ENCODE measurements around the gene EXTL2. TPM values are rescaled to one million over a fixed set of nuclear protein-coding genes. Genes with fewer than 3 reads are reported as not detected.
"Not testable (repeated sequence)": the region's sequence is repeated elsewhere in the genome, so short reads cannot be mapped to it uniquely, and the experiment has no call there.

The EXTL2 gene
- polyA plus RNA-seq, 1 donor from 2014 or later = 2.6 TPM

DNA sequence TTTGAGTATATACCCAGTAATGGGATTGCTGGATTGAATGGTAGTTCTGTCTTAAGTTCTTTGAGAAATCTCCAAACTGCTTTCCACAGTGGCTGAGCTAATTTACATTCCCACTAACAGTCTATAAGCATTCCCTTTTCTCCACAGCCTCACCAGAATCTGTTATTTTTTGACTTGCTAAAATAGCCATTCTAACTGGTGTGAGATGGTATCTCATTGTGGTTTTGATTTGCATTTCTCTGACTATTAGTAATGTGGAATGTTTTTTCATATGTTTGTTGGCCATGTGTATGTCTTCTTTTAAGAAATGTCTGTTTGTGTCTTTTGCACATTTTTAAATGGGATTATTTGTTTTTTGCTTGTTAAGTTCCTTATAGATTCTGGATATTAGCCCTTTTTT is 39.5 kb downstream of the EXTL2 start:
- not testable (repeated sequence) for H3K27ac Mint-ChIP-seq, H3K9me3 Mint-ChIP-seq, H3K4me1 Mint-ChIP-seq, H3K36me3 Mint-ChIP-seq
- peaks cover 10% of the 10 kb centered on the region for H3K27me3 Mint-ChIP-seq
- H3K4me3 Mint-ChIP-seq = peak overlapping the region in 1 of 4 donors; percentile 20

DNA sequence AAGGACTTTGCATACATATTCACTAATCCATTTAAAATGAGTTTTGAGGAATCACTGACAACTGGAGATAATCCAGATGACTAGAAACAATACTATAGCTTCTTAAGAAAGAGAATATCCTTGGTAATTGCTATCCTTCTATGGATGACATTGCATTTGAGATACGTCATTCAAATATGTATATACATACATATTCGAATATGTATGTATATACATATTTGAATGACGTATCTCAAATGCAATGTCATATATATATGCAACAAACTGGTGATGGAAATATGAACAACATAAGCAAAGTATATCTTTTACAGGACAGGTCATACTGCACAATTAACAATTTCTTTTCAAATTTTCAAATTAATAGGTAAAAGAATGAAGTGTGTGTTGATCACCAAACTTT is 41.7 kb downstream of the EXTL2 start:
- no peaks in the 10 kb centered on the region for H3K9me3 Mint-ChIP-seq
- no peak overlapping the region for H3K27ac Mint-ChIP-seq
- H3K27me3 Mint-ChIP-seq = peaks cover 18% of the 10 kb centered on the region
- no peaks in the 10 kb centered on the region for H3K36me3 Mint-ChIP-seq
- no peak overlapping the region for H3K4me3 Mint-ChIP-seq
- H3K4me1 Mint-ChIP-seq = peaks cover 0 to 2% (median 1%) of the 10 kb centered on the region in 3 donors

DNA sequence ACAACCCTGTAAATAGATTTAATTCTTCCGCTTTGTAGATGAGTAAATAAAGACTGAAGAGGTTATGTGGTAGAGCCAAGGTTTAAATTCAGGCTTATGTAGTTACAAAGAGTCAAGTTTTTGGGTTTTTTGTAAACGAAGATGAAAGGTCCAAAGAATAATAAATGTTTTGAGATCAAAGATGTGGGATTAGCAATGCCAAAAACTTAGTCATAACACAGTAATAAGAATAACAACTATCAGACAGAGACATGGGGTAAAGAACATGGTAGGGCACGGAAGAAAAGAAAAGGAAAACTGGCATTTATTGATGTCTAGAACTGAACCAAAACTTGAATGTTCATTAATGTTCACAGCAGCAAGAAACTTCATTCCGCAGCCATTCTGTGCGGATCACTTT is 42.9 kb downstream of the EXTL2 start:
- Mint-ChIP-seq H3K9me3 (no peaks in the 10 kb centered on the region), H3K4me1 (peaks cover 0 to 2% (median 1%) of the 10 kb centered on the region in 3 donors), H3K36me3 (no peaks in the 10 kb centered on the region), H3K4me3 (no peak overlapping the region), H3K27me3 (peaks cover 18% of the 10 kb centered on the region), H3K27ac (no peak overlapping the region)

DNA sequence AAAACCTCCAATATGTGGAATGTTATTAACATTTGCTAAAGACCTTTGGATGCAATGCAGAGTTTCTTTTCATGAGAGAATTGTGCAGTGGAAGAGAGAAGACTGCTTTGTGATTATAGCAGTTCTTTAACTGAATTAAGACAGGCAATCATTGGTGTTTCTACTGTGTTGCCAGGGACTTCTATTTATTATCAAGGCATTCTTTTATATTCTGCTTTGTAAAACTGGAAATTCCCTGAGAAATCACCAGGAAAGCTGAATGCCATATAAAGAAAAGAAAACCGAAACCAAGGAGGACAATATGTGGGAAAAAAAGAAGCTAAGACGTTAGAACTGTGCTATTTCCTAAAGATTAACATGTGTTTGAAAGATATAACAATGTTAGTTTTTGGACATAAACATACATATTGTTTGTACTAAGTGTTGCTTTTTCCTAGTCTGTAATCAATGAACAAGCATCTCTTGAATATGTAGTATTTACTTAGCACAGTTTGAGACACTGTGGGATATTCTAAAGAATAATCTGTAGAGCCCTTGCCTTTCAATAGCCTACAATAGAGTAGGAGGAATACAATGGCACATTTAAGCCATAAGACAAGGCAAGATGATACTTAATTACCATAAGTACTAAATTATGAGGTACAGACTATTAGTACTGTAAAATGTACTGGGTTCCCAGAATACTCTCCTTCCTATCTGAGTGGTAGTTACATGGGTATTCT is 47.1 kb downstream of the EXTL2 start:
- Mint-ChIP-seq H3K4me1 (no peaks in the 10 kb centered on the region), H3K27ac (peak overlapping the region in 1 of 3 donors; percentile 32), H3K4me3 (no peak overlapping the region), H3K9me3 (peaks cover 0 to 2% (median 1%) of the 10 kb centered on the region in 3 donors), H3K36me3 (no peaks in the 10 kb centered on the region), H3K27me3 (peaks cover 27% of the 10 kb centered on the region)

DNA sequence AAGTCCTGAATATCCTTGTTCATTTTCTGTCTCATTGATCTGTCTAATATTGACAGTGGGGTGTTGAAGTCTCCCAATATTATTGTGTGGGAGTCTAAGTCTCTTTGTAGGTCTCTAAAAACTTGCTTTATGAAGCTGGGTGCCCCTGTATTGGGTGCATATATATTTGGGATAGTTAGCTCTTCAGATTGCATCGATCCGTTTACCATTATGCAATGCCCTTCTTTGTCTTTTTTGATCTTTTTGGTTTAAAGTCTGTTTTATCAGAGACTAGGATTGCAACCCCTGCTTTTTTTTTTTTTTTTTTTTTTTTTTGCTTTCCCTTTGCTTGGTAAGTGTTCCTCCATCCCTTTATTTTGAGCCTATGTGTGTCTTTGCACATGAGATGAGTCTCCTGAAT is 51.5 kb downstream of the EXTL2 start:
- not testable (repeated sequence) for H3K36me3 Mint-ChIP-seq, H3K9me3 Mint-ChIP-seq, H3K4me3 Mint-ChIP-seq, H3K4me1 Mint-ChIP-seq
- Mint-ChIP-seq H3K27ac (peak overlapping the region in 1 of 3 donors; percentile 17), H3K27me3 (peaks cover 15% of the 10 kb centered on the region)

DNA sequence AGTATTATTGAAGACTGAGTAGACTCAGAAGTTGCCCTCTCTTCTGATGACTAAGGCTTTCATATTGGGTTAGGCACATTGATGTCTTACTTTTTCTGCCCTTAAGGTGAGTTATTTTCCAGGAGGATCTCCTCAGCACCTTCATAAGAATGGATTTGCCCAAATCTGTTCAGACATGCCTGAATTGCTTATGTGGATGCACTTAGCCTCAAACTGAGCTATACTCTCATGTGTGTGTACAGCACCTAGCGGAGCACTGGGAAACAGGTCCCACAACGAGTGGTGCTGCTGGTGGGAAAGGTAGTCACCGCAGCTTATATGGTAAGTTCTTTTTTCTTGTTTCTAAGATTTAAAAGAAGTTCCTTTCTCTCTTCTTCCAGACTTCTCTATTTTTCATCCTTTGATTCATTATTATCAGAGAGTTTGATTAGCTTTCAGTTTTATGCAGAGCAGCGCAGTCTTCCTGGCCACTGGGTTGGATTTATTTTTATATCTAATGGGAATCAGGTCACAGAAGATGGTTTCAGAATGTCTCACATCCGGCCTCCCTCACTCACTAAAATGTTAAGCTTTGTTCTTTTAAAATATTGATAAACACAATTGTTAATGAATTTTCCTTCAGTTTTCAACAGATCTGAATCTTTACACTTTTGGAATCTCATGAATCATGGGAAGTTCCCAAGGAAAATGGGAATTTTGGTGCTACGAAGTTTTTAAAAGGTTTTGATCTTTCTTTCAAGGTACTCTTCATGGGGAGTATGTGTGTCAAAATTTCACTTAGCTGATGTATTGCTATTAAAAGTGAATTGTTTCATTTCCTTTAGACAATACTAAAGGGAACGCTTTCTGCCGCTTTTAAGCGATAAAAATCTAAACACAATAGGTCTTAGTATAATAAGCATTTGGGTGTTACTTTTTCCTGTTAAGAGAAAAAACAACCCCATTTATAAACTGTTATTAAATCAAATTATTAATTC is 58.5 kb downstream of the EXTL2 start:
- Mint-ChIP-seq H3K9me3 (peaks cover 0 to 3% (median under 1%) of the 10 kb centered on the region in 3 donors), H3K36me3 (no peaks in the 10 kb centered on the region), H3K27me3 (peaks cover 8% of the 10 kb centered on the region), H3K4me1 (peaks cover 0 to 5% (median 0%) of the 10 kb centered on the region in 3 donors), H3K27ac (no peak overlapping the region), H3K4me3 (no peak overlapping the region)

DNA sequence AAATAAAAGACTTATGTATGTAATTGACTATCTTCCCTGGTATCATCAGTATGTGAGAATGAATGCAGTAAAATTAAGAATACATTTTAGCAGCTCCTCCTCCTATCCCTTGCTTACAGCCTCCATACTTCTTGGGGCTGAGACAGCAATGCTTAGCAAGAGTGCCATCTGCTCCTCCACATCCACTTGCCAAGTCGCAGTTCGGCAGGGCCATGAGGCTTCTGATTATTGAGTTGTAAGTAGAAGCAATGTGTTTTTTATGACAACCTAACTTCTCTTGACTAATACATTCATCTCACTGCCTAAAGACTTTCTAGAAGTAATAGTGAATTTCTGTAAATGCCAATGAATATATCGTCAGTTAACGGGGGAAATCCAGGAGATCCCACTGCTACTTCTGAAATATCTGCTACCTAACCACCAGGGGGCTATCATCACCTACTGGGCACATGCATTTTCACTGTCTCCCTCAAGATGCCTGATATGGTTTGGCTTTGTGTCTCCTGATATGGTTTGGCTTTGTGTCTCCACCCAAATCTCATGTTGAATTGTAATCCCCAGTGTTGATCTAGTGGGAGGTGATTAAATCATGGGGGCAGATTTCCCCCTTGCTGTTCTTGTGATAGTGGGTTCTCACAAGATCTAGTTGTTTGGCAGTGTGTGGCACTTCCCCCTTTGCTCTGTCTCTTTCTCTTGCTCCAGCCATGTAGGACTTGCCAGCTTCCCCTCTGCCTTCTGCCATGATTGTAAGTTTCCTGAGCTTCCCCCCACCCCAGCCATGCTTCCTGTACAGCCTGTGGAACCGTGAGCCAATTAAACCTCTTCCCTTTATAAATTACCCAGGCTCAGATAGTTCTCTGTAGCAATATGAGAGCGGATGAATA is 59.6 kb downstream of the EXTL2 start:
- no peak overlapping the region for H3K27ac Mint-ChIP-seq

DNA sequence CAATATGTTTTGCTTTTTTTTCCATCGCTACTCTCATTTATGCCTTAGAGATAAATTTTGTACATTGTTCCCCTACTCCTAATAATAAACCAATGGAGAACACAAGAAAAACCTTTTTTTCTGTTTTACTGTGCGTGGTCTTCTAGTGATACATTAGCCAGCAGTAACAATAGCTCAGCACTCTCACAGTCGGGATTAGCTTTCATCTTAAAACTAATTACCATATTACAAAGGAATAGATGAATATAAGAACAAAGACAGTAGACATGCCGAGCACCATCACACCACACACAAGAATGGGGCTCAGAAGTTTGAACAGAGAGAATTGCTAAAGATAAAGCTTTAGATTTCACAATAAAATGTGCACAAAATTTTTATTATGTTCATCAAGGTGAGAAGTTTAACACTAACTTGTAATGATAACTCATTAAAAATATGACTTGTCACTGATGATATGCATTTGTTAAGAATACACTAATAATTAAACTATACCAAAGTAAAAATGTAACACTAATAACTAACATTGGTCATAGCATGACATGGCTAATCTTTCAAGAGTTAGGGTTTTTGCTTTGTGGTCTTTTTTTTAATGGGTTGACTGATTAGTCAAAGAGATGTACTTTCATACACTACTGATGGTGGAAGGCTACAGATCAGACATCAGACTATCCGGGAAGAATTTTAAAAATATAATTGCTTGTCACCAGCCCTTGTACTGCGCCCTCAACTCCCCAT is 61.8 kb downstream of the EXTL2 start:
- no peak overlapping the region for H3K4me3 Mint-ChIP-seq
- peaks cover 0 to 8% (median 7%) of the 10 kb centered on the region in 3 donors for H3K9me3 Mint-ChIP-seq
- no peaks in the 10 kb centered on the region for H3K36me3 Mint-ChIP-seq
- peaks cover 16% of the 10 kb centered on the region for H3K27me3 Mint-ChIP-seq
- peaks cover 0 to 5% (median 0%) of the 10 kb centered on the region in 3 donors for H3K4me1 Mint-ChIP-seq
- H3K27ac Mint-ChIP-seq = no peak overlapping the region

More for the DNA sequence above, 59.6 kb downstream of the EXTL2 start:
- Mint-ChIP-seq H3K36me3 (no peaks in the 10 kb centered on the region), H3K4me3 (no peak overlapping the region), H3K27me3 (peaks cover 12% of the 10 kb centered on the region), H3K4me1 (peaks cover 0 to 5% (median 0%) of the 10 kb centered on the region in 3 donors), H3K9me3 (no peaks in the 10 kb centered on the region)

DNA sequence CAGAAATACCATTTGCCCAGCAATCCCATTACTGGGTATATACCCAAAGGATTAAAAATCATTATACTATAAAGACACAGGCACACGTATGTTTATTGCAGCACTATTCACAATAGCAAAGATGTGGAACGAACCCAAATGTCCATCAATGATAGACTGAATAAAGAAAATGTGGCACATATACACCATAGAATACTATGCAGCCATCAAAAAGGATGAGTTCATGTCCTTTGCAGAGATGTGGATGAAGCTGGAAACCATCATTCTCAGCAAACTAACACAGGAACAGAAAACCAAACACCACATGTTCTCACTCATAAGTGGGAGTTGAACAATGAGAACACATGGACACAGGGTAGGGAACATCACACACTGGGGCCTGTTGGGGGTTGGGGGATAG is 69.0 kb downstream of the EXTL2 start:
- H3K9me3 Mint-ChIP-seq = peaks cover 5 to 18% (median 13%) of the 10 kb centered on the region in 3 donors
- not testable (repeated sequence) for H3K4me1 Mint-ChIP-seq, H3K27me3 Mint-ChIP-seq, H3K36me3 Mint-ChIP-seq, H3K27ac Mint-ChIP-seq, H3K4me3 Mint-ChIP-seq

Other genes with a start within 250 kb of the EXTL2 start
- gene VCAM1, start 175.1 kb downstream of the EXTL2 start, polyA plus RNA-seq = not detected
- gene SLC30A7, start 1.2 kb upstream of the EXTL2 start, polyA plus RNA-seq = 8.3 TPM
- 30.5 TPM for gene DPH5, start 130.9 kb upstream of the EXTL2 start, polyA plus RNA-seq